Ishikawa (cell line): ENCODE results near the gene DBF4B.

Source experiments
- EP300 ChIP-seq: IDR thresholded peaks from 2 replicates; pipeline ENCODE4 v1.6.1; 2012; ENCODE audit warnings: borderline replicate concordance
- FOXM1 ChIP-seq: IDR thresholded peaks from 2 replicates; pipeline ENCODE4 v1.6.1; 2012; ENCODE audit warnings: low read depth, borderline replicate concordance
- TAF1 ChIP-seq: IDR thresholded peaks from 2 replicates; pipeline ENCODE4 v1.6.1; 2012; ENCODE audit warnings: low read depth, mild to moderate bottlenecking
- TF ChIP-seq, protein P1 (sequence below): IDR thresholded peaks from 2 replicates; pipeline ENCODE4 v1.6.1; 2012

- TF ChIP-seq TAF1 (no peak), EP300 (no peak), FOXM1 (no peak)
- TF ChIP-seq, protein P1, sequence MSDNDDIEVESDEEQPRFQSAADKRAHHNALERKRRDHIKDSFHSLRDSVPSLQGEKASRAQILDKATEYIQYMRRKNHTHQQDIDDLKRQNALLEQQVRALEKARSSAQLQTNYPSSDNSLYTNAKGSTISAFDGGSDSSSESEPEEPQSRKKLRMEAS = no peak
These were observed 89.3 kb downstream of the DBF4B start for GRCh38 chr17:44797802-44798201.
